Measurements from ENCODE around the gene OLA1.

DNA sequence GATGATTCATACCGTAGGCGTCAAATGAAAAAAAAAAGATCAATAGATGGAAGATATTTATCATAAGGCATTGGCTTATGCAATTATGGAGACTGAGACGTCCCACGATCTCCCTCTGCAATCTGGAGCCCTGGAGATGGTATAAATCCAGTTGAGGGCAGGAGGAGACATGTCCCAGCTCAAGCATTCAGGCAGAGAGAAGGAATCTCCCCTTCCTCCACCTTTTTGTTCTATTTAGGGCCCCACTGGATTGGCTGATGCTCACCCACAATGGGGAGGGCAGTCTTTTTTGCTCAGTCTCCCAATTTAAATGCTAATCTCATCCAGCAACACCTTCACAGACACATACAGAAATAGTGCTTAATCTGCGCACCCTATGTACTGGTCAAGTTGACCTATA lies 18.0 kb upstream of the OLA1 start:
- TF ChIP-seq, protein P1, sequence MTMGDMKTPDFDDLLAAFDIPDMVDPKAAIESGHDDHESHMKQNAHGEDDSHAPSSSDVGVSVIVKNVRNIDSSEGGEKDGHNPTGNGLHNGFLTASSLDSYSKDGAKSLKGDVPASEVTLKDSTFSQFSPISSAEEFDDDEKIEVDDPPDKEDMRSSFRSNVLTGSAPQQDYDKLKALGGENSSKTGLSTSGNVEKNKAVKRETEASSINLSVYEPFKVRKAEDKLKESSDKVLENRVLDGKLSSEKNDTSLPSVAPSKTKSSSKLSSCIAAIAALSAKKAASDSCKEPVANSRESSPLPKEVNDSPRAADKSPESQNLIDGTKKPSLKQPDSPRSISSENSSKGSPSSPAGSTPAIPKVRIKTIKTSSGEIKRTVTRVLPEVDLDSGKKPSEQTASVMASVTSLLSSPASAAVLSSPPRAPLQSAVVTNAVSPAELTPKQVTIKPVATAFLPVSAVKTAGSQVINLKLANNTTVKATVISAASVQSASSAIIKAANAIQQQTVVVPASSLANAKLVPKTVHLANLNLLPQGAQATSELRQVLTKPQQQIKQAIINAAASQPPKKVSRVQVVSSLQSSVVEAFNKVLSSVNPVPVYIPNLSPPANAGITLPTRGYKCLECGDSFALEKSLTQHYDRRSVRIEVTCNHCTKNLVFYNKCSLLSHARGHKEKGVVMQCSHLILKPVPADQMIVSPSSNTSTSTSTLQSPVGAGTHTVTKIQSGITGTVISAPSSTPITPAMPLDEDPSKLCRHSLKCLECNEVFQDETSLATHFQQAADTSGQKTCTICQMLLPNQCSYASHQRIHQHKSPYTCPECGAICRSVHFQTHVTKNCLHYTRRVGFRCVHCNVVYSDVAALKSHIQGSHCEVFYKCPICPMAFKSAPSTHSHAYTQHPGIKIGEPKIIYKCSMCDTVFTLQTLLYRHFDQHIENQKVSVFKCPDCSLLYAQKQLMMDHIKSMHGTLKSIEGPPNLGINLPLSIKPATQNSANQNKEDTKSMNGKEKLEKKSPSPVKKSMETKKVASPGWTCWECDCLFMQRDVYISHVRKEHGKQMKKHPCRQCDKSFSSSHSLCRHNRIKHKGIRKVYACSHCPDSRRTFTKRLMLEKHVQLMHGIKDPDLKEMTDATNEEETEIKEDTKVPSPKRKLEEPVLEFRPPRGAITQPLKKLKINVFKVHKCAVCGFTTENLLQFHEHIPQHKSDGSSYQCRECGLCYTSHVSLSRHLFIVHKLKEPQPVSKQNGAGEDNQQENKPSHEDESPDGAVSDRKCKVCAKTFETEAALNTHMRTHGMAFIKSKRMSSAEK (CRISPR knock-in tag; IDR thresholded peaks at IDR 0.05; ENCODE audit: borderline replicate concordance) = no peak
- TF ChIP-seq GABPB1 (CRISPR knock-in tag; IDR thresholded peaks at IDR 0.05) = no peak
- TF ChIP-seq, protein P2, sequence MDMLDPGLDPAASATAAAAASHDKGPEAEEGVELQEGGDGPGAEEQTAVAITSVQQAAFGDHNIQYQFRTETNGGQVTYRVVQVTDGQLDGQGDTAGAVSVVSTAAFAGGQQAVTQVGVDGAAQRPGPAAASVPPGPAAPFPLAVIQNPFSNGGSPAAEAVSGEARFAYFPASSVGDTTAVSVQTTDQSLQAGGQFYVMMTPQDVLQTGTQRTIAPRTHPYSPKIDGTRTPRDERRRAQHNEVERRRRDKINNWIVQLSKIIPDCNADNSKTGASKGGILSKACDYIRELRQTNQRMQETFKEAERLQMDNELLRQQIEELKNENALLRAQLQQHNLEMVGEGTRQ (CRISPR knock-in tag; IDR thresholded peaks at IDR 0.05) = no peak

All from WTC11 (cell line).